A673 (cell line): ENCODE data around the gene PACSIN2. TPM values are rescaled to one million over a fixed set of nuclear protein-coding genes. Genes with fewer than 3 reads are reported as not detected.

ENCODE experiments used
- BruUV-seq: library from RNA; stranded (reverse); fragments of 400-500 nt; replicated peaks from 2 replicates; lab custom pipeline; 2021; lab: Mats Ljungman, UMichigan
- CTCF ChIA-PET: fragments of 300-600 bp; sonication (Branson Sonifier 250); formaldehyde crosslinking; loops from one replicate; lab custom pipeline; 2022; ENCODE audit warnings: antibody characterized with exemption; lab: Charles Lee
- POLR2A ChIA-PET: fragments of 300-600 bp; sonication (Branson Sonifier 250); formaldehyde crosslinking; loops from one replicate; lab custom pipeline; 2022; ENCODE audit warnings: antibody characterized with exemption; ENCODE audit not compliant: low non-redundant PET; lab: Charles Lee
- DNase-seq: peaks from one replicate; pipeline ENCODE4 v3.0.0-alpha.2; 2015; ENCODE audit warnings: low spot score
- H3K27ac ChIP-seq: fragments of 200-600 bp; sonication (generic); 2 replicates; pipeline ENCODE4 v1.5.1; 2016; ENCODE audit warnings: mixed run types, low read depth, mild to moderate bottlenecking, mixed read lengths, antibody characterized with exemption, low read length; ENCODE audit not compliant: poor library complexity, severe bottlenecking
- H3K27me3 ChIP-seq: fragments of 200-600 bp; sonication (generic); replicated peaks from 2 replicates; pipeline ENCODE4 v1.6.1; 2017; ENCODE audit warnings: mixed run types, low read depth, mild to moderate bottlenecking, mixed read lengths, antibody characterized with exemption, low read length; ENCODE audit not compliant: insufficient read depth, poor library complexity
- H3K36me3 ChIP-seq: fragments of 200-600 bp; sonication (generic); 2 replicates; pipeline ENCODE4 v1.6.1; 2016; ENCODE audit warnings: mixed run types, mild to moderate bottlenecking, mixed read lengths, antibody characterized with exemption, low read length; ENCODE audit not compliant: insufficient read depth, poor library complexity, severe bottlenecking
- H3K4me1 ChIP-seq: fragments of 200-600 bp; sonication (generic); 2 replicates; pipeline ENCODE4 v1.6.1; 2017; ENCODE audit warnings: mixed run types, mild to moderate bottlenecking, mixed read lengths, antibody characterized with exemption, low read length; ENCODE audit not compliant: insufficient read depth, poor library complexity, severe bottlenecking
- H3K4me3 ChIP-seq: fragments of 200-600 bp; sonication (generic); 2 replicates; pipeline ENCODE4 v1.5.1; 2016; ENCODE audit warnings: low read depth, mixed run types, mild to moderate bottlenecking, mixed read lengths, low read length; ENCODE audit not compliant: poor library complexity, severe bottlenecking
- H3K9me3 ChIP-seq: fragments of 200-600 bp; sonication (generic); 2 replicates; pipeline ENCODE4 v1.6.1; 2016; ENCODE audit warnings: mixed run types, low read depth, mild to moderate bottlenecking, mixed read lengths, antibody characterized with exemption, low read length; ENCODE audit not compliant: poor library complexity, severe bottlenecking
- CTCF ChIP-seq: fragments of 300-800, 200-600 bp; sonication (generic); conservative IDR thresholded peaks from 2 replicates; pipeline ENCODE4 v1.5.1; 2017; ENCODE audit warnings: low read depth, mild to moderate bottlenecking, antibody characterized with exemption, low read length, moderate library complexity, mixed read lengths
- EZH2 ChIP-seq: fragments of 200-600 bp; sonication (generic); IDR thresholded peaks from 2 replicates; pipeline ENCODE4 v1.6.1; 2017; ENCODE audit warnings: borderline replicate concordance, low read depth, mild to moderate bottlenecking, mixed read lengths, antibody characterized with exemption, low read length; ENCODE audit not compliant: poor library complexity, severe bottlenecking
- intact Hi-C: fragments of 100-400 bp; cut with micrococcal nuclease; formaldehyde crosslinking; loops from one replicate; pipeline ENCODE4 v1.10.0; 2022; ENCODE audit not compliant: unreplicated experiment
- total RNA-seq: library from RNA; stranded (reverse); gene quantifications from 2 replicates; pipeline ENCODE4 v1.2.3, GENCODE V29; 2021

PACSIN2 gene
- total RNA-seq, 1 experiment from 2014 or later, result 51.8 TPM

GRCh38 chr22:42892156-42892555 lies 122.8 kb downstream of the PACSIN2 start:
- peaks cover 10% of the 10 kb centered on the region for H3K4me1 ChIP-seq
- TF ChIP-seq EZH2 (no peak), CTCF (no peak)
- no peak overlapping the region for H3K4me3 ChIP-seq
- DNase-seq, result no peak
- BruUV-seq, result no TSS peak
- CTCF ChIA-PET, result no interaction called here
- no peaks in the 10 kb centered on the region for H3K9me3 ChIP-seq
- no peaks in the 10 kb centered on the region for H3K27me3 ChIP-seq
- H3K36me3 ChIP-seq, result no peaks in the 10 kb centered on the region
- POLR2A ChIA-PET, result interaction anchor here (0.5 kb wide), 1 partner anchor 28 kb away, joined by 3 read pairs; no protein-coding TSS in a partner anchor
- intact Hi-C loops, result no loop called here
- H3K27ac ChIP-seq, result no peak overlapping the region

- POLR2A ChIA-PET, result no interaction called here
- BruUV-seq, result no TSS peak
- no peak for DNase-seq
- no peaks in the 10 kb centered on the region for H3K9me3 ChIP-seq
- no peak overlapping the region for H3K4me3 ChIP-seq
- CTCF ChIA-PET, result no interaction called here
- H3K36me3 ChIP-seq, result no peaks in the 10 kb centered on the region
- peaks cover 10% of the 10 kb centered on the region for H3K4me1 ChIP-seq
- H3K27ac ChIP-seq, result no peak overlapping the region
- H3K27me3 ChIP-seq, result no peaks in the 10 kb centered on the region
- intact Hi-C loops, result no loop called here
- TF ChIP-seq CTCF, result no peak
- TF ChIP-seq EZH2, result no peak
These were observed 123.3 kb downstream of the PACSIN2 start for GRCh38 chr22:42891696-42892095.

GRCh38 chr22:42891008-42891407 lies 123.9 kb downstream of the PACSIN2 start:
- CTCF ChIA-PET, result no interaction called here
- TF ChIP-seq CTCF, result no peak
- TF ChIP-seq EZH2, result no peak
- H3K4me1 ChIP-seq, result peaks cover 10% of the 10 kb centered on the region
- H3K9me3 ChIP-seq, result no peaks in the 10 kb centered on the region
- H3K27me3 ChIP-seq, result no peaks in the 10 kb centered on the region
- H3K4me3 ChIP-seq, result no peak overlapping the region
- intact Hi-C loops, result no loop called here
- no peak overlapping the region for H3K27ac ChIP-seq
- H3K36me3 ChIP-seq, result no peaks in the 10 kb centered on the region
- DNase-seq, result no peak
- POLR2A ChIA-PET, result no interaction called here
- no TSS peak for BruUV-seq
